Measurements from ENCODE around the gene SLC12A9.

DNA sequence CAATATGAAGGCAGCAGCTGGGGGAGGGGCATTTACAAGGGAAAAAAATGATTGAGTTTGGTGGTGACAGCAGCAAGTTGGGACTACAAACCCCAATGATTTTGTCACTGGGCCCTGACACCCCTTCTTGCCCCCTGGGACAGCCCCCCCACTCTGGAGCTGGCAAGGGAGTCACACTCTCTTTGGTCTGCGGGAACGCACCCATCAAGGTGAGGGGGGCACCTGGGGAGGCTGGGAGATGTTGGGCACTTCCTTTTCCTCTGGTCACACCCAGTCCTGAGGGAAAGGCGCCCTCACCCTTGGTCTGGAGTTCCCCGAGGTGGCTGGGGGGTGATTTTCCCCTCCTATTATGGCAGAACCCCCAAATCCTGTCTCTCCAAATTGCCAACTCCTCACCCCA, 49.6 kb upstream of the SLC12A9 start:
- TF ChIP-seq CTCF (IDR thresholded peaks at IDR 0.05; ENCODE audit: poor library complexity) (no peak), EZH2 (IDR thresholded peaks at IDR 0.05; ENCODE audit: borderline replicate concordance) (no peak)
